Spleen (tissue), 11 donors: ENCODE measurements around the gene SRGAP1. TPM values are rescaled to one million over a fixed set of nuclear protein-coding genes. Genes with fewer than 3 reads are reported as not detected.

Experiments used
- DNase-seq: peaks from one replicate; pipeline ENCODE4 v3.0.0-alpha.2; 2020
- H3K27ac ChIP-seq, 8 donors: fragments of 200-600 bp; sonication (generic) in 7 of 8; 1 replicate in 4 of 8; 2 replicates in 4 of 8; pipeline versions ENCODE4 v1.5.0 to v1.8.0; 2016 to 2021; ENCODE audit warnings: inconsistent platforms in 4 of 8, mild to moderate bottlenecking in 4 of 8, moderate library complexity in 1 of 8
- H3K27me3 ChIP-seq, 7 donors: fragments of 200-600 bp; sonication (generic) in 6 of 7; replicated peaks in 1 of 7; 1 replicate in 4 of 7; 2 replicates in 3 of 7; pipeline versions ENCODE4 v1.5.0 to v1.8.0; 2016 to 2021; ENCODE audit warnings: inconsistent platforms in 3 of 7, mild to moderate bottlenecking in 1 of 7
- H3K36me3 ChIP-seq, 6 donors: fragments of 200-600 bp; sonication (generic) in 5 of 6; 1 replicate in 4 of 6; 2 replicates in 2 of 6; pipeline versions ENCODE4 v1.5.0 to v1.8.0; 2016 to 2021; ENCODE audit warnings: inconsistent platforms in 2 of 6
- H3K4me1 ChIP-seq, 6 donors: fragments of 200-600 bp; sonication (generic) in 5 of 6; 1 replicate in 3 of 6; 2 replicates in 3 of 6; pipeline versions ENCODE4 v1.5.0 to v1.8.0; 2016 to 2021; ENCODE audit warnings: inconsistent platforms in 3 of 6
- H3K4me3 ChIP-seq, 8 donors: fragments of 200-600 bp; sonication (generic) in 7 of 8; 1 replicate in 4 of 8; 2 replicates in 4 of 8; pipeline versions ENCODE4 v1.5.0 to v1.8.0; 2016 to 2021; ENCODE audit warnings: inconsistent platforms in 4 of 8, mild to moderate bottlenecking in 4 of 8, moderate library complexity in 2 of 8
- H3K9me3 ChIP-seq, 8 donors: fragments of 200-600 bp; sonication (generic) in 7 of 8; 1 replicate in 4 of 8; 2 replicates in 4 of 8; pipeline versions ENCODE4 v1.5.0 to v1.8.0; 2016 to 2021; ENCODE audit warnings: inconsistent platforms in 4 of 8
- CTCF ChIP-seq, 11 experiments: fragments of 200-600 bp in 7 of 11; fragments of 450-650 bp in 4 of 11; sonication (generic) in 4 of 11; IDR thresholded peaks in 8 of 11; conservative IDR thresholded peaks in 3 of 11; 1 replicate in 7 of 11; 2 replicates in 4 of 11; pipeline versions ENCODE4 v1.4.0 to v1.8.0; 2016 to 2021; ENCODE audit warnings: antibody characterized with exemption in 11 of 11, inconsistent platforms in 4 of 11, mild to moderate bottlenecking in 1 of 11
- POLR2A ChIP-seq, 3 donors: fragments of 450-650 bp; IDR thresholded peaks; one replicate each; pipeline ENCODE4 v1.5.1; 2017; ENCODE audit warnings: antibody characterized with exemption in 3 of 3, mild to moderate bottlenecking in 1 of 3
- POLR2AphosphoS5 ChIP-seq, 3 donors: sonication (generic); formaldehyde crosslinking; IDR thresholded peaks; one replicate each; pipeline ENCODE4 v1.5.1; 2017; ENCODE audit warnings: antibody characterized with exemption in 3 of 3
- WGBS, 5 donors: extraction: QIAGEN DNeasy Blood & Tissue Kit in 3 of 5; methylation state at CpG; one replicate each; pipeline versions ENCODE4 v1.1.5 to v1.1.7; 2013 to 2018; 5-methylcytosine and 5-hydroxymethylcytosine counted together
- intact Hi-C: fragments of 100-400 bp; cut with DNase I; formaldehyde crosslinking; loops from one replicate; pipeline ENCODE4 v1.15.0; 2023; ENCODE audit warnings: low total_unique reads
- polyA plus RNA-seq, 3 donors: library from polyadenylated mRNA; stranded (reverse); fragments of 200-250 nt; gene quantifications; one replicate each; pipeline ENCODE4 v1.2.1, GENCODE V29; 2013
- total RNA-seq, 7 donors: library from RNA; depleted of rRNA in 3 of 7; stranded (reverse); fragments of >200 nt in 3 of 7; fragmentation: NEBNext Ultra II Directional in 4 of 7; extraction: Animal tissue kit (Norgen Biotek cat#: 25700) in 4 of 7; gene quantifications; one replicate each; pipeline versions ENCODE4 v1.1.0 to v1.2.1, GENCODE V29; 2016 to 2021
- donor health status: healthy with polysubstance abuse.
- donor health status: DM: no; HTN: no; CAD: no; lungs with moderate emphysema.
- donor health status: DM: no; HTN: no; CAD: no.
- donor health status: Bipolar disorder and iron deficiency.
- donor health status: healthy.
- donor health status: DM: no; HTN: no; CAD: no.
- donor health status: DM: yes; HTN: yes; CAD: no.

The SRGAP1 gene
- total and polyA plus RNA-seq, 10 donors = 0.37 to 20.1 (median 13.4) TPM

- TF ChIP-seq POLR2AphosphoS5 (IDR thresholded peaks at IDR 0.05) = no peak
- TF ChIP-seq POLR2A (IDR thresholded peaks at IDR 0.05) = no peak
- TF ChIP-seq CTCF (IDR thresholded peaks at IDR 0.05 in 8 of 11, conservative IDR thresholded peaks at IDR 0.05 in 3 of 11) = no peak
- no peak overlapping the region for H3K27ac ChIP-seq
- H3K9me3 ChIP-seq = no peaks in the 10 kb centered on the region
- no peaks in the 10 kb centered on the region for H3K27me3 ChIP-seq
- H3K36me3 ChIP-seq = no peaks in the 10 kb centered on the region
- intact Hi-C loops = no loop called here
- H3K4me3 ChIP-seq = no peak overlapping the region
- H3K4me1 ChIP-seq = no peaks in the 10 kb centered on the region
- no peak for DNase-seq
Observed at GRCh38 chr12:64018524-64018923, 174.0 kb downstream of the SRGAP1 start.

GRCh38 chr12:64019101-64019500, 174.6 kb downstream of the SRGAP1 start:
- TF ChIP-seq POLR2A (IDR thresholded peaks at IDR 0.05) = no peak
- no peak for TF ChIP-seq CTCF (IDR thresholded peaks at IDR 0.05 in 8 of 11, conservative IDR thresholded peaks at IDR 0.05 in 3 of 11)
- TF ChIP-seq POLR2AphosphoS5 (IDR thresholded peaks at IDR 0.05) = no peak
- WGBS, 5 donors = 87 to 98% (median 91%) methylated on average over 2 of the region's 2 CpGs

GRCh38 chr12:64019654-64020053, 175.2 kb downstream of the SRGAP1 start:
- TF ChIP-seq POLR2A (IDR thresholded peaks at IDR 0.05) = no peak
- no peak for TF ChIP-seq CTCF (IDR thresholded peaks at IDR 0.05 in 8 of 11, conservative IDR thresholded peaks at IDR 0.05 in 3 of 11)
- no peak for TF ChIP-seq POLR2AphosphoS5 (IDR thresholded peaks at IDR 0.05)
- WGBS, 5 donors = 77 to 92% (median 84%) methylated on average over 1 of the region's 1 CpG
- no peaks in the 10 kb centered on the region for H3K27me3 ChIP-seq

More at GRCh38 chr12:64019101-64019500, 174.6 kb downstream of the SRGAP1 start:
- no peak for DNase-seq
- Histone ChIP-seq H3K9me3 (no peaks in the 10 kb centered on the region), H3K4me1 (no peaks in the 10 kb centered on the region), H3K27me3 (no peaks in the 10 kb centered on the region), H3K27ac (no peak overlapping the region), H3K4me3 (no peak overlapping the region), H3K36me3 (no peaks in the 10 kb centered on the region)
- intact Hi-C loops = no loop called here

GRCh38 chr12:64025174-64025958, 180.9 kb downstream of the SRGAP1 start:
- peaks cover 0 to 6% (median 0%) of the 10 kb centered on the region in 6 donors for H3K4me1 ChIP-seq
- intact Hi-C loops = no loop called here
- H3K27ac ChIP-seq = peak overlapping the region in 6 of 8 donors; percentile 7 to 49 (median 33)
- H3K4me3 ChIP-seq = peak overlapping the region in 2 of 8 donors; percentile 17 to 22
- 66 to 80% (median 76%) methylated on average over 9 of the region's 9 CpGs for WGBS, 5 donors
- H3K36me3 ChIP-seq = no peaks in the 10 kb centered on the region
- TF ChIP-seq POLR2A (IDR thresholded peaks at IDR 0.05) (no peak), CTCF (IDR thresholded peaks at IDR 0.05 in 8 of 11, conservative IDR thresholded peaks at IDR 0.05 in 3 of 11) (no peak), POLR2AphosphoS5 (IDR thresholded peaks at IDR 0.05) (no peak)
- H3K9me3 ChIP-seq = no peaks in the 10 kb centered on the region
- no peak for DNase-seq
- no peaks in the 10 kb centered on the region for H3K27me3 ChIP-seq

More at GRCh38 chr12:64019654-64020053, 175.2 kb downstream of the SRGAP1 start:
- Histone ChIP-seq H3K36me3 (no peaks in the 10 kb centered on the region), H3K27ac (no peak overlapping the region), H3K4me1 (no peaks in the 10 kb centered on the region), H3K9me3 (no peaks in the 10 kb centered on the region), H3K4me3 (no peak overlapping the region)
- intact Hi-C loops = no loop called here
- no peak for DNase-seq
